ENCODE results near the gene E2F3.

GRCh38 chr6:20439558-20439957 lies 37.9 kb downstream of the E2F3 start:
- TF ChIP-seq YY1 (IDR thresholded peaks at IDR 0.05; ENCODE audit: insufficient read depth, insufficient read length), result no peak
- no peak for TF ChIP-seq ZNF274 (IDR thresholded peaks at IDR 0.05; ENCODE audit: low read depth, low read length)
- no peak for TF ChIP-seq SUZ12 (IDR thresholded peaks at IDR 0.05; ENCODE audit: extremely low read depth, insufficient read depth, insufficient read length)
